Activated effector memory CD4-positive, alpha-beta T cell treated with anti-CD3 and anti-CD28 coated beads, Interleukin-2, amount 50 U/mL, for 16 hours (primary cell): ENCODE data around the gene EMC1.
A peak's percentile ranks its signal among the peaks of the same experiment; 100 is the strongest.
"Not testable (repeated sequence)": the region's sequence is repeated elsewhere in the genome, so short reads cannot be mapped to it uniquely, and the experiment has no call there.

Experiments used
- DNase-seq: peaks from one replicate; pipeline ENCODE4 v3.0.0-alpha.2; 2020

EMC1 gene

GRCh38 chr1:19251305-19252196, at the start of gene EMC1, which contains the start of gene MRTO4:
Gene EMC1 (minus strand): TSS chr1:19251524. CDS start chr1:19251509, 15 bp downstream.
Gene MRTO4 (plus strand): TSS chr1:19251805. CDS start chr1:19251836, 31 bp downstream.
- peak; percentile 98 for DNase-seq

DNA sequence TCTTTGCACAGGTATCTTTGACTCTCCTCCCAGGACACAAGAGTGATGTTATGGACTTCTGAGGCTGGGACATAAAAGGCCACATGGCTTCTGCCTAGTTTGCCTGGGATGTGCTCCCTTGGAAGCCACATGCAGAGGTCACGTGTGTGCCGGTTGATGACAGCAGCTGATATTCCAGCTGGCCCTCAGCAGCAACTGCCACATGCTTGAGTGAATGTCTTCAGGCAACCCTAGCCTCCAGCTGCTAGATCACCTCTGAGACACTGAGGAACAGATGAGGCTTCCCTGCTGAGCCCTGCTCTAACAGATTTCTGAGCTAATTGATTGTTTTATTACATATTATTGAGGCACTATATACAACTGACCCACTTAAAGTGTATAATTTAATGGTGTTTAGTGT, 48.9 kb upstream of the EMC1 start:
- DNase-seq = peak; percentile 37

- peak; percentile 12 for DNase-seq
These were observed 43.3 kb upstream of the EMC1 start for GRCh38 chr1:19294638-19295037.

DNA sequence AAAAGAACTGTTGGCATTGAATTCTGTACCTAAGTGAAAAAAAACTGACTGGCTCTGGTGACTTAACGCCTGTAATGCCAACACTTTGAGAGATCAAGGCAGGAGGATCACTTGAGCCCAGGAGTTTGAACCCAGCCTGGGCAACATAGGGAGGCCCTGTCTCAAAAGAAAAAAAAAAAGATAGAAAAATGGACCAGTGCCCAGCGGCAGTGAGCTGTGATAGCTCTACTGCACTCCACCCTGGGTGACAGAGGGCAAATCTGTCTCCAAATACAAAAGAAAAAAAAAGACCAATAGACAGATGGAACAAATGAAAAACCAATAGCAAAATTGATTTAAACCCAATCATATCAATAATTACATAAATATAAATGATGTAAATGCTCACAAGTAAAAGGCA, 37.9 kb upstream of the EMC1 start:
- DNase-seq = no peak

- peak; percentile 87 for DNase-seq
These were observed 37.3 kb upstream of the EMC1 start, which contains the start of gene AKR7A3 for GRCh38 chr1:19288324-19289241. Gene AKR7A3 (minus strand): TSS chr1:19288770. CDS start chr1:19288709, 61 bp downstream.

- peak; percentile 55 for DNase-seq
These were observed 36.3 kb upstream of the EMC1 start for GRCh38 chr1:19287436-19288185.

- peak; percentile 13 for DNase-seq
These were observed 34.5 kb upstream of the EMC1 start for GRCh38 chr1:19285807-19286206.

- DNase-seq = not testable (repeated sequence)
These were observed 34.0 kb upstream of the EMC1 start for GRCh38 chr1:19285366-19285765.

GRCh38 chr1:19284881-19285280, 33.6 kb upstream of the EMC1 start:
- DNase-seq = peak; percentile 33

- DNase-seq = peak; percentile 60
These were observed 32.6 kb upstream of the EMC1 start for GRCh38 chr1:19283891-19284290.

DNA sequence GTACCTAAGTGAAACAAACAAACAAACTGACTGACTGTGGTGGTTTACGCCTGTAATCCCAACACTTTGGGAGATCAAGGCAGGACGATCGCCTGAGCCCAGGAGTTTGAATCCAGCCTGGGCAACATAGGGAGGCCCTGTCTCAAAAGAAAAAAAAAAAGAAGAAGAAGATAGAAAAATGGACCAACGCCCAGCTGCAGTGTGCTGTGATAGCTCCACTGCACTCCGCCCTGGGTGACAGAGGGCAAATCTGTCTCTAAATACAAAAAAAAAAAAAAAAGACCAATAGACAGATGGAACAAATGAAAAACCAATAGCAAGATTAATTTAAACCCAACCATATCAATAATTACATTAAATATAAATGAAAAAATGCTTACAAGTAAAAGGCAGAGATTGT, 23.3 kb upstream of the EMC1 start:
- no peak for DNase-seq

GRCh38 chr1:19273844-19274531, 22.7 kb upstream of the EMC1 start:
- DNase-seq = peak; percentile 52

DNA sequence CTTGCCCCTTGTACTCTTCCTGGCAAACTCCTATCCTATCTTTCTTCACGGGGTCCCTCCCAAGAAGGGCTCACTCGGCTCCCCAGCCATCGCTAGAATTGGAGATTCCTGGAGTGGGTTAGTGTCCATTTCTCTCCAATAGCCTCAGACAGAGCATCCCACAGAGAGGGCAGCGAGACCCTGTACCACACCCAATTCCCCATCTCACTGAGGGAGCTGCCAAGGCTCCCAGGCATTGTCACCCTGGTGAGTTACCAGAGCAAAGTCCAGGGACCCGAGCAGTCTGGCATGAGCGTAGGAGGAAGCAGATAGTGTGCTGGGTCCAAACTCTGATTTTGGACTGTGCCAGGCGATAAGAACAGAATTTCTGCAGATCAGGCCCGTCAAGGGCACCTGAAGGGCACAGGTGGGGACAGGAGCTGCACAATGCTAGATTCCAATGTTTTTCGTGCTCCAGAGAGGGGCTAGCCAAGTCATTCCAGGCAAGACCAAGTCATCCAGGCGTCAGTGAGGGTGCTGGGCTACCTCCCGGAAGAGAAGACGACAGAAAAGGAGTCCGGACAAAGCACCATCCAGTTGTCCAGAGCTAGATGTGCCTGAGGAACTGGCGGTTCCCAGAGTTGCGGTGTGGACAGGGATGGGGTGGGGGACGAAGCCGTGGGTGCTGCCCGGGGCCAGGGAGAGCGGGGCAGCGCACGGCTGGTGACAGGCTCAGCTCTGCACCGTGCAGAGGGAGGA, 22.0 kb upstream of the EMC1 start:
- peak; percentile 50 for DNase-seq

GRCh38 chr1:19272064-19272463, 20.7 kb upstream of the EMC1 start:
- DNase-seq = peak; percentile 2

DNA sequence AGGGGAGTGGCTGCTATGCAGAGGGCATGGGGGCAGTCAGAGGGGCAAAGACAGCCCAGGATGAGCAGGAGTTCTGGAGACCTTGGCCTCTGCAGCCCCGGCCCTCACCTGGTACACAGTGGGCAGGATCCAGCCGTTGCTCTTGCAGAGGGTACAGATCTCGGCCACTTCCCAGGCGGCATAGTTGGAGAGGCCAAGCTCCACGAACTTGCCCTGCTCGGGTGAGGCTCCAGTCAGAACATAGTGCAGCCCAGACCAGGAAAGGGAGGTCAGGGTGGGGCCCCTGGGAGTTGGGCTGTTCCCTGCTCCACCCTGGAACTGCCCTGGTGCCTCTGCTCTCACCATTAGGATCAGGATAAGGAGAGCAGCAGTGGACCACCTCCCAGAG, 19.0 kb upstream of the EMC1 start:
- peak; percentile 27 for DNase-seq

DNA sequence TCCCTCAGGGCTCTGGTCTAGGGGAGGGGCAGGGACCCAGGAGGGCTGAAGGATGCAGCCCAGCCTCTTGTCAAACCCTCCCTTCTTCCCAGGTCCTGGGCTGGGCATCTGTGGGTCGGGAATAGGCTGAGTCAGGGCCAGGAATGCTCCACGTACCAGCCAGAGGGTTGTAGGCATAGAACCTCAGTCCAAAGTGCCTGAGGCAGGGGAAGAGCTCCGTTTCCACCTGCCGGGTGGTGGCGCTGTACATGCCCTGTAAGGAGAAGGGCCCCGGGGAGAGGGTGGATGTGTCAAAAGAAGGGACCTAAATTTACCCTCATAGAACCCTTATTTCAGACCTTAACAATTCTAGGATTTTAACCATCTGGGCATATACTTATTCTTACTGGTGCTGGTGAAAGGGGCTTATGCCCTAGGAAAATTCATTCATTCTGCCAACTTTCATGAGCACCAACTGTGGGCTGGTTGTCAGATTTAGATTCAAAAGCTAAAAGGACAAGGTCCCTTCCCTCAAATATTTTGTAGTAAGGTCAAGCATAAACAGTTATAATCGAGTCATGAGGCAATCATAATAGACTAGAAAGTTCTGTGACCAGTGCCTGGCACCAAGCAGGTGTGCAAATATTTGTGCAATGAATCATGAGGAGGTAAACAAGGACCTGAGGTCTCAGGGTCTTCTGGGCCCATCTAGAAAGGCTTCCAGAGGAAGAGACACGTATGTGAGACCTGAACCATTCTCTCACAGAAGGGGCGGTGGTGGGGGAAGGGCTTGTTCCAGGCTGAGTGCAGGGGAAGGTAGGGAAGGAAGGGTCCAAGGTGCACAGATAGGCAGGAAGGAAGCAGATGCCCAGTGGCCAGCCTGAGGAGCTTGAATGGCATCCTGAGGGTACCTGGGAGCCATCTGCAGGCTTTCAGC, 18.4 kb upstream of the EMC1 start:
- DNase-seq = peak; percentile 5

DNA sequence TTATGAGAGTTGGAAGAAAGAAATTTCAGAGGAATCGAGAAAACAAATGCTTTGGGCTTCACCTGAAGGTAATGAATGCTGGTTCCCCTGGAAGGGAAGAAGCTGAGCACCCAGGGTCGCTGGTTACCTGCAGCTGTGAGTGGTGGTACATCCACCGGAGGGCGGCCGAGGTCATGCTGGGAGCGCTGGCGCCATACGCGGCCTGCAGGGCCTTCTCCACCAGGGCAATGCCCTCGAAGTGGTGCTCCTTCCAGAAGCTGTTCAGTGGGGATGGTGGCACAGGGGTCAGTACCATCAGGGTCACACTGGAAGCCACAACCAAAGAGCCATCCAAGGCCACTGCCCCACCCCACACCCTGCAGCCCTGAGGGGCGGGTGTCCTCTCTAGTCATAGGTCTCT, 17.1 kb upstream of the EMC1 start:
- DNase-seq = peak; percentile 54

DNA sequence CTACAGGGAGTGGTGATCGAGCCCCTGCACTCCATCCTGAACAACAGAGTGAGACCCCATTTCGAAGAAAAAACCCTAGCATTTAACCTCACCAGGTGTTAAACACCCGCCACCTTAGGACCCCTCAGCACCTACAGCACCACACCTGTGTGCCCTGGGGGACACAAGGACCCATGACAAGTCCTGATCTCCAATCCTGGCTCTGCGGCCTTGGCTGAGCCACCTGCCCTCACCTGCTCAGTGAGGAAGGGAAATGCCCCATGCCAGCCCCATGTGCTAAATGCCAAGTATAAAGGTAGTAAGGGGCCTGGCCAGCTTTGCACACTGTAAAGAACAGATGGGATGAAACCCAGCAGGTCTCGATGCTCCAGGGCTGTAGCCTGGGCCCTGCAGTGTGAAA, 11.4 kb upstream of the EMC1 start:
- no peak for DNase-seq

DNA sequence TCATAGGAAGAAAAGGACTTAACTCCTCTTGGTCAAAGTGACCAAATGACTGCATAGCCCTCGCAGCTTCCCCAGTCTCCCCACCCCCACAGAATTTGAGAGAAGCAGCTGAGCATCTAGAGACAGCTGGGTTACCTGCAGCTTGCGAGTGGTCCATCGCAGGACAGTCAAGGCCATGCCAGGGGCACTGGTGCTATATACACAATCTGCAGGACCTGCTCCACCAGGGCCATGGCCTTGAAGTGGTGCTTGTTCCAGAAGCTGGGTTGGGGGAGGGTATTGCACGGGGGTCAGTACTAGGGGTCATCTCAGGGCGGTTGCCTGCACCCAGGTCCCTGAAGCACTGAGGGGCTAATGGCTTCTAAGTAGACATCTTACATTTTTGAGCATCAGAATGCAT, 10.7 kb upstream of the EMC1 start:
- no peak for DNase-seq
